ENCODE measurements around the gene ZNF311.

- no peak for TF ChIP-seq EZH2 (IDR thresholded peaks at IDR 0.05; ENCODE audit: borderline replicate concordance, low read depth, low read length, poor library complexity, severe bottlenecking)
- TF ChIP-seq, protein P1, sequence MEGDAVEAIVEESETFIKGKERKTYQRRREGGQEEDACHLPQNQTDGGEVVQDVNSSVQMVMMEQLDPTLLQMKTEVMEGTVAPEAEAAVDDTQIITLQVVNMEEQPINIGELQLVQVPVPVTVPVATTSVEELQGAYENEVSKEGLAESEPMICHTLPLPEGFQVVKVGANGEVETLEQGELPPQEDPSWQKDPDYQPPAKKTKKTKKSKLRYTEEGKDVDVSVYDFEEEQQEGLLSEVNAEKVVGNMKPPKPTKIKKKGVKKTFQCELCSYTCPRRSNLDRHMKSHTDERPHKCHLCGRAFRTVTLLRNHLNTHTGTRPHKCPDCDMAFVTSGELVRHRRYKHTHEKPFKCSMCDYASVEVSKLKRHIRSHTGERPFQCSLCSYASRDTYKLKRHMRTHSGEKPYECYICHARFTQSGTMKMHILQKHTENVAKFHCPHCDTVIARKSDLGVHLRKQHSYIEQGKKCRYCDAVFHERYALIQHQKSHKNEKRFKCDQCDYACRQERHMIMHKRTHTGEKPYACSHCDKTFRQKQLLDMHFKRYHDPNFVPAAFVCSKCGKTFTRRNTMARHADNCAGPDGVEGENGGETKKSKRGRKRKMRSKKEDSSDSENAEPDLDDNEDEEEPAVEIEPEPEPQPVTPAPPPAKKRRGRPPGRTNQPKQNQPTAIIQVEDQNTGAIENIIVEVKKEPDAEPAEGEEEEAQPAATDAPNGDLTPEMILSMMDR (conservative IDR thresholded peaks at IDR 0.05; ENCODE audit: low read depth, low read length), result no peak
These were observed 3.0 kb upstream of the ZNF311 start for GRCh38 chr6:29008089-29008488.
